Dedifferentiated amniotic fluid mesenchymal stem cell (primary cell): ENCODE results near the gene DCDC2B.
"Not testable (repeated sequence)": the region's sequence is repeated elsewhere in the genome, so short reads cannot be mapped to it uniquely, and the experiment has no call there.

ENCODE experiments used
- DNase-seq: peaks from one replicate; pipeline ENCODE4 v3.0.0-alpha.2; 2016; ENCODE audit errors: extremely low spot score

The DCDC2B gene

DNA sequence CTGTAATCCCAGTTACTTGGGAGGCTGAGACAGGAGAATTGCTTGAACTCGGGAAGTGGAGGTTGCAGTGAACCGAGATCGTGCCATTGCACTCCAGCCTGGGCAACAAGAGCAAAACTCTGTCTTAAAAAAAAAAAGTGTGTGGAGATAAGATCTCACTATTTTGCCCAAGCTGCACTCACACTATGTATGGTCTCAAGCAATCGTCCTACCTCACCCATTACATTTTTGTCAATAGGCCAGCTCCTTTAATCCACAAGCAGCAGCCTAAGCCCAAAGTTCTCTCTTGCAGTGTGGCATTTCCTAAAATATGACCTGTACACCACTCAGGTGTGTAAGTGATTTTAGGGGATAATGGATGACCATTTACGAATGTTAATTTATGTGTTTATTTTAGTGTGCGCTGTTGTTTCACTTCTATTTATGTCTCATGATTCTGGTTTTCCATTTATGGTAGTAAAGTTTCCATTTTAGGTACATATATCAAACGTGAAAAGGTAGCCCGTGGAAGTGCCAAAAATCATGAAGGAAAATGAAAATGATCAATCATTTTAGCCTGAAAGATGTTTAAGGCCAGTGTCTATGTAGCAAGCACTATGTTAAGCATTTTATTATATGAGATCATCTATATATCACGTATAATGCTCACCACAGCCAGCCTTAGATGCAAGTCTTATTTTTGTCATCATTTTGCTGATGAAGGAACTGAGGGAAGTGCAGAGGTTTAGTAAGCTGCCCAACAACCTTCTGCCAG is 47.8 kb downstream of the DCDC2B start:
- DNase-seq = no peak

DNA sequence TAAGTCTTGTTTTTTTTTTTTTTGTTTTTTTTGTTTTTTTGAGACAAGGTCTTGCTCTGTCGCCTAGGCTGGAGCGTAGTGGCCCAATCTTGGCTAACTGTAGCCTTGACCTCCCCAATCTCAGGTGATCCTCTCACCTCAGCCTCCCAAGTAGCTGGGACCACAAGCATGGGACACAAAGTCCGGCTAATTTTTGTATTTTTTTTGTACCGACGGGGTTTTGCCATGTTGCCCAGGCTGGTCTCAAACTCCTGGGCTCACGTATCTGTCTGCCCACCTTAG is 48.3 kb downstream of the DCDC2B start:
- DNase-seq = no peak

DNA sequence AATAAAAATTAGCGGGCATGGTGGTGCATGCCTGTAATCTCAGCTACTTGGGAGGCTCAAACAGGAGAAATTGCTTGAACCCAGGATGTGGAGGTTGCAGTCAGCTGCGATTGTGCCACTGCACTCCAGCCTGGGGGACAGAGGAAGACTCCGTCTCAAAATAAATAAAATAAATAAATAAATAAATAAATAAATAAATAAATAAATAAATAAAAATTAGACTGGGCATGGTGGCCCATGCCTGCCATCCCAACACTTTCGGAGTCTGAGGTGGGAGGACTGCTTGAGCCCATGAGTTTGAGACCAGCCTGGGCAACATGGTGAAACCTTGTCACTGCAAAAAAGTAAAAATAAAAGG is 54.3 kb downstream of the DCDC2B start:
- not testable (repeated sequence) for DNase-seq

DNA sequence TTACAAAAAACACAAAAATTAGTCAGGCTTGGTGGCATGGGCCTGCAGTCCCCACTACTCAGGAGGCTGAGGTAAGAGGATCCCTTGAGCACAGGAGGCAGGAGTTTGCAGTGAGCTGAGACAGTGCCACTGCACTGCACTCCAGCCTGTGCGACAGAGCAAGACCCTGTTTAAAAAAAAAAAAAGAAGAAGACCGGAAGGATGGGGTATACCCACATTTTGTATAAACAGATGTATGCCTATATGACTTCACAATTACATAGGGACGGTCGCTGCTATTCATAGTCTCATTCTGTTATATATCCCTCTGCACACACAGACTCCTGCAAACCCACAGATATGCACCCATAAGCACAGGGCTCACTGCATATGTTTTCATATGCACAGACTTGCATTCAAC is 54.9 kb downstream of the DCDC2B start:
- DNase-seq = no peak
